ENCODE measurements around the gene CCNF.

CCNF gene

DNA sequence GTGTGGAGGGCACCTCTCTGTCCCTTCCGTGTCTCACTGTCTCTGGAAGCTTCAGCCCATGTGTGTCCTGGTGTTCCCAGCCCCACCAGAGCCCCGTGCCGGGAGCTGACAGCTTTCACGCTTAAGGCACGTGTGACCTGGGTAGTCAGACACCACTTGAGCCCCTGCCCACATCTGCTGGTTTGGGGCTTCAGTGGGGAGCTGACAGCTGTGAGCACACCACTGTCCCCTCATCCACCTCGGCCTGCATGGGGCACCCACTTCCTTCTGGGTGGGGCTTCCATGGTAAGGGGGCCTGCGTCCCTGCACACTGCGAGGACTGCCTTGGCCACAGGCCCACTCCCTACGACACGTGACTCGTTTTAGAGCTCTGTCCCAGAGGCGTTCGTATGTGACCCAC, 28.0 kb downstream of the CCNF start:
- no peak for DNase-seq (ENCODE audit: low read depth in 2 of 2)

DNA sequence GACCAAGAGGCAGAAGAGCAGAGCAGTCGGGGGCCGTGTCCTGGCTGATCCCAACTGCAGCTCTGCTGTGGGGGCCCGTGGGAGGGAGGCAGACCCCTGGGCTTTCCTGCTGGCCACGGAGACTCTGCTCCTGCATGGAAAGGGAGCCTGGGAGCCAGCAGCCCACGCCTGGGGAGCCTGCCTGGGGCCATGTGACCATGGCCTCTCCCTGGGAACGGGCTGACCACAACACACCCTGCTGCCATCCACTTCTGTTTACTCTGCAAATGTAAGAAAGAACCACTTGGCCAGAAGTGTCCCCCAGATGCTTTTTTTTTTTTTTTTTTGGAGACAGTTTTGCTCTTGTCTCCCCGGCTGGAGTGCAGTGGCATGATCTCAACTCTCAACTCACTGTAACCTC, 28.7 kb downstream of the CCNF start:
- no peak for DNase-seq (ENCODE audit: low read depth in 2 of 2)

DNA sequence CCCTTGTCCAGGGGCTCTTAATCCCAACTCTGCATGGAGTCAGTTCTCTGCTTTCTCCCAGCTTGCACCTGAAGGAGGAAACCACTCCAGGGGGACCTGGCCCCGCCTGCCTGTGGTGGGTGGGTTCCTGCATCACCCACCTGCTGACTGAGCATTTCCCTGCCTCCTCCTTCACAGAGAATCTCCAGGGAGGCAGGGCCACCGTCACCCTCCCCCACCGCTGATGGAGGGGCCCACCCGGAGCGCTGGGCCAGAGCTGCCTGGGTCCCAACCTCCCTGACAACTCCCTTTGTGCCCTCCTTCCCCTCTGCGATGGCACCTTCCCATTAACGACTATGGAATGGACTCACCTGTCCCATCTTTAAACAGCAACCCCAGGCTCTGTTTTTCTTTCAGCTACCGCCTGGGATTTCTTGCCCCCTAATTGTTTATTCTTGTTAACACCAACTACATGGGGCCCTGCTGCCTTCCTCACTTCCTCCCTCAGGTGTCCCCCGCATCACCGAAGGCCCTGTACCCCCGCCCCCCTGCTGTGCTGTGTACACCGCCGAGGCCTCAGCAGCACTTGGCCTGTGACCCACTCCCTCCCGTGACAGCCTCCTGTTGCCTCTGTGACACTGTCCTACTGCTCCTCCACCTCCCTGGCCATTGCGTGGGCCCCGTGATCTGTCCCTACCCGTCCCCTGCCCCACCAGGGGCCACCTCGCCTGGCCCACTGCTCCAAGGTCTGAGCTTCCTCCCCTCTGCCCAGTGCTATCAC, 29.8 kb downstream of the CCNF start:
- DNase-seq (ENCODE audit: low read depth in 2 of 2), result no peak

DNA sequence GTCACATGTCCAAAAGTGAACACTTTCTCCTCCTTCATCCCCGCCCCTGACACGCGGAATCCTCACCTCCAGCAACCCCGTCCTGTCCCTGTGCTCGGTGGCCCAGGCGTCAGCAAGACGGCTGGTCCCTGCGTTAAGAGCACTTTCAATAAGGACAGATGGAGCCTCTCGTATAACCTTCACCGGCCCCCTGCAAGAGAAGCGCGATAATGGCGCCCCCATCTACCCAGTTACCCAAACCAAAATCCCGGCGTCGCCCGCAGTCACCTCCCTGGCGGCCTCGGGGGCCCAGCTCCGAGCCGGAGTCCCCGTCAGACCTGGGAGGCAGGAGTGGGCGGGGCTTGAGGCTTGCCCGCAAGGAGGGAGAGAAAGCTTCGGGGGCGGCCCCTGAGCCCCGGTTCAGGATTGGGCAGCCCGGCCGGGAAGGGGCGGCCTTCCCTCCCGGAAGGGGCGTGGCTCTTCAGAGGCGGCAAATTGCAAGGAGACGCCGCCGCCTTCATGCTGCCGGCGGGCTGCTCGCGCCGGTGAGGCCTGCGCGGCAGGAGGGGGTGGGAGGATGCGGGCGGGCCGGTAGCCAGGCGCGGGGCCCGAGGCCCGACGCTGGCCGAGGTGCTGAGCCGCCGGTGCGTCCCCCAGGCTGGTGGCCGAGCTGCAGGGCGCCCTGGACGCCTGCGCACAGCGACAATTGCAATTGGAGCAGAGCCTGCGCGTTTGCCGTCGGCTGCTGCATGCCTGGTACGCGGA, 30.6 kb downstream of the CCNF start, which contains the start of gene TEDC2:
TEDC2 (plus strand) TSS at position 463 of the 744 bp plus-strand sequence; CDS start at position 499, 36 bp downstream.
- DNase-seq (ENCODE audit: low read depth in 2 of 2), result peak; percentile 91 to 96

GRCh38 chr16:2460391-2460713, 31.1 kb downstream of the CCNF start:
- DNase-seq (ENCODE audit: low read depth in 2 of 2), result no peak

- DNase-seq (ENCODE audit: low read depth in 2 of 2), result no peak
Observed at GRCh38 chr16:2460916-2461315, 31.7 kb downstream of the CCNF start.

DNA sequence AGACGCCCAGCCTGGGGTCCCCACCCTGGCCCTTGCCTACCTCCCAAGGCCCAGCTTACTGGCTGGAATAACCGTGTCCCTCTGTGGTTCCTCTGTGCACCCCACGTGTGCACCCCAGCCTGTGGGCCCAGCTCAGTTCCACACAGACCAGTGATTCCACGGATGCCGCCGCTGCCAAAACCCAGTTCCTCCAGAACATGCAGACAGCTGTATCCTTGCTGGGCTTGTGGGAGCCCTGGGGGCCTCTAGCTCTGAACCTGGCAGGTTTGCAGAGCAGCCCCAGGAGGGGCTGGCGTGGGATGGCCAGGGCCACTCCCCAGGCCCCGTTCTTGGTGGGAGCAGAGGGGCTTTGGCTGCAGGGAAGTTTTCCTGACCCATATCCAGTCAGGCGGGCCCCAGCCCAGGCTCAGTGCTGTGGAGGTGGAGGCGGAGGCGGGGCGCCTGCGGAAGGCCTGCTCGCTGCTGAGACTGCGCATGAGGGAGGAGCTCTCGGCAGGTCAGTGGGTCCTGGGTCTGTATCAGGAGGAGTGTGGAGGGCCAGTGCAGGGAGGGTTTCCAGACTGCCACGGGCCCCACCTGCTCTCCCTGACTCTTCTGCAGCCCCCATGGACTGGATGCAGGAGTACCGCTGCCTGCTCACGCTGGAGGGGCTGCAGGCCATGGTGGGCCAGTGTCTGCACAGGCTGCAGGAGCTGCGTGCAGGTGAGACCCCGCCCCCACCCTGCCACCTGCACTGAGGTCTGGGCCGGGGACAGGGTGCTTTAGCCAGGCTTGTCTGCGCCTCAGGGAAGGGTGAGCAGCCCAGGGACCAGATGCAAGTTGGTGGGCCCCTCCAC, 33.0 kb downstream of the CCNF start:
- DNase-seq (ENCODE audit: low read depth in 2 of 2), result no peak

GRCh38 chr16:2464333-2464732, 35.1 kb downstream of the CCNF start:
- no peak for DNase-seq (ENCODE audit: low read depth in 2 of 2)

DNA sequence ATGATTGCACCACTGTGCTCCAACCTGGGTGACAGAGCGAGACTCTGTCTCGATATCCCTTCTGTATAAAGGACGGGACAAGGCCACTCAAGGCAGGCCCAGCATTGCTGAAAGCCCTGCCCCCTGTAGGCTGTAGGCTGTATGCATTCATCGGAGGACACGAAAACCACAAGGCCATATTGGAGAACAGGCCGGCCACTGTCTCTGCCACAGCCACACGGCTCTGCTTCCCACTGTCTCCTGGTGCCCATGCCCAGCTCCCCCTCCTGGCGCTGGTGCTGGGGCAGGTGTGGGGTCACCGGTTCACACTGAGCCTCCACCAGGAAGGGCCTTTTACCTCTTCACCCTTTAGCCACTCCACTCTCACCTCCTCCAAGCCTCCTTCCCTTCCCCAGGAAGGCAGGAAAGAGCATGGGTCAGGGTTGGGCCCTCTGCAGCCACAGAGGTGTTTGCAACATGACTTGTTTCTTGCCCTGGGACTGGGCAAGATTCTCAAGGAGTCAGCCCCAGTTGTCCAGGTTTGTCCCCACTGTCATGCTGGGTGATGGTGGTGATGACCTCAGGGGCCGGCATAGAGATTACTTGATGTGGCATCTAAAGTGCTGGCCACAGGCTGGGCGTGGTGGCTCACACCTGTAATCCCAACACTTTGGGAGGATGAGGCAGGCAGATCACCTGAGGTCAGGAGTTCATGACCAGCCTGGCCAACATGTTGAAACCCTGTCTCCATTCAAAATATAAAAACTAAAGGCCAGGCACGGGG, 36.6 kb downstream of the CCNF start:
- no peak for DNase-seq (ENCODE audit: low read depth in 2 of 2)

DNA sequence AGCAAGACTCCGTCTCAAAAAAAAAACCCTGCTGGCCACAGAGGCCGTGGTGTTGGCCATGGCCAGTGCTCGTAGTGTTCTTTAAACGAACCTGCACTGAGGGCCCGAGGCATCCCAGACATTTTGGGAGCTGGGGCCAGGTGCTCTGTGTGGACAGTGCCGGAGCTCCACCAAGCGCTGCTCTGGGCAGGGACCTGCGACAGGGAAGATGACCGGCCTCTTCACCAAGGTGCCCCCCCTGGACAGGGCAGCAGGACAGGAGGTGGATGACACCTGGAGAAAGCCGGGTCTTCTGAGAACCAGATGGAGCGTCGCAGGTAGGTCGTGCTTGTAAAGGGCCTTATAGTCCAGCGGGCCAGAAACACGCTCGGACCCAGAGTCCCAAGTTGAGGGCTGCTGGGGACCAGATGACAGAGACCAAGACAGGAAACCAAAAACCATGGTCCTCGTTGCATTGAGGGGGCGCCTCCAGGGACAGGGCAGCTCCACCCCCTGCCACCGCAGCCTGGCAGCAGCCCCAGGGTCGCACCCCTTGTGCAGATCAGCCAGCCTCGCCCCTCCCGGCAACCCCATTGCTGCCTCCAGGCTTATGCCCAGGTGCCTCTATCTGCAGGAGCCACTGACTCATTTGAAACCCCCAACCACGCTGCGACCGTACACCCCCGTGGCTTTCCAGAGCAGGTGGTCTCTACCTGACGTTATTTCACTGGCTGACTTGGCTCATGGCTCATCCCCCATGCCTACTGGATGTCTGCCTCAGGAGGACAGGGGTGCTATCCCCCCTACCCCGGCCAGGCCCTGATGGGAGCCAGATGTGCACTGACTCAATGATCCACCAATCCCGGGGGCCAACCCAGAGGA, 37.6 kb downstream of the CCNF start:
- DNase-seq (ENCODE audit: low read depth in 2 of 2), result no peak

DNA sequence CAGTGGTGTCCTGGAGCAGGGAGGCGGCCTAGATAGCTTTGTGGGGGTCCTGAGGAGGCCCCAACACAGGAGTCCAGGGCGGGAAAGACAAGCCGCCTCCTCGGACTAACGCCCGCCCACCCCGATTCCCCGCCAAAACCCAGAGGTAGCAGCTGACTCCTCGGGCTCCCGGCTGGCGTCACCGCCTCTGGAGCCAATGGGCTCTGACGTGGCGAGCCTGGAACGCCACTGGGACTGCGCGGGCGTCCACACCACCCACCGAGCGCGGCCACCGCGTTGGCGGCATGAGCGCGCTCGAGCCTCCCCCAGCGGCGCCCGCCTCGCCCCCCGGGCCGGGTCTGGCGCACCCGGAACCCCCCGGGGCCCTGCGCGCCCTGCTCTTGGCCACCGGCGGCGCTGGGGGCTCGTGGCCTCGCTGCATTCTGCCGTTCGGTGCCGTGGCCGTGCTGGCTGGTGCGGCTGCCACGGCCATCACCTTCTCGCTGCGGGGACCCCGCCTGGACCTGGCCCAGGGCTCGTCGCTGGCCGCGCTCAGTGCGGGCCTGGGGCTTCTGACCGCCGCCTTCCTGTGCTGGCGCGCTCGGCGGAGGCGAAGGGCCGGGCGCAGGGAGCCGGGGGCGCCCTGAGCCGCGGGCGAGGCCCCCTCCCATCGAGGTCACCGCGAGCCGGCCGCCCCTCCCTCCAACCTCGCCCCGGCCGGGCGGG, 38.4 kb downstream of the CCNF start:
- no peak for DNase-seq (ENCODE audit: low read depth in 2 of 2)

DNA sequence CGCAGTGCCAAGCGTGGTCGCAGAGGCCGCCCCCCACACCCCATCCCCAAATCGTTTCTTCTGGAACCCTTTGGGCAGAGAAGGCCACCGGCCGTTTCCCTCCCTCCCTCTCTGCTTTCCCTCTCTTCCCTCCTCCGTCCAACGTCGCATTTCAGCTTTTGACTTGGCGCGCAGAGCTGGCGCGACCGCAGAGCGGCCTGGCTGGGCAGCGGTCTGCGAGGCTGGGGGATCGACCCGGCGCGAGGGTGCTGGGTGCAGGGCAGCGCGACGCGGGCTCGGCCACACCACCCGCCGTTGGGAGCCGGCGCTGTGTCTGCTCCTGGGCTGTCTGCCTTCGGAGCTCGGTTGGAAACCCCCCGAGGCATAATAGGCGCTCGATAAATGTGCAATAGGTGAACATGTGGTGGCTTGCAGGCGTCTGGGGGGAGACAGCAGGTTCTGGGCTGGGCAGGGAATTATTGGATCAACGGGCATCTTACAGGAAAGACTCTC, 39.0 kb downstream of the CCNF start:
- no peak for DNase-seq (ENCODE audit: low read depth in 2 of 2)

GRCh38 chr16:2468725-2469398, 39.6 kb downstream of the CCNF start:
- no peak for DNase-seq (ENCODE audit: low read depth in 2 of 2)

GRCh38 chr16:2469399-2470233, 40.4 kb downstream of the CCNF start:
- no peak for DNase-seq (ENCODE audit: low read depth in 2 of 2)

- DNase-seq (ENCODE audit: low read depth in 2 of 2), result no peak
Observed at GRCh38 chr16:2470234-2470601, 41.0 kb downstream of the CCNF start.

DNA sequence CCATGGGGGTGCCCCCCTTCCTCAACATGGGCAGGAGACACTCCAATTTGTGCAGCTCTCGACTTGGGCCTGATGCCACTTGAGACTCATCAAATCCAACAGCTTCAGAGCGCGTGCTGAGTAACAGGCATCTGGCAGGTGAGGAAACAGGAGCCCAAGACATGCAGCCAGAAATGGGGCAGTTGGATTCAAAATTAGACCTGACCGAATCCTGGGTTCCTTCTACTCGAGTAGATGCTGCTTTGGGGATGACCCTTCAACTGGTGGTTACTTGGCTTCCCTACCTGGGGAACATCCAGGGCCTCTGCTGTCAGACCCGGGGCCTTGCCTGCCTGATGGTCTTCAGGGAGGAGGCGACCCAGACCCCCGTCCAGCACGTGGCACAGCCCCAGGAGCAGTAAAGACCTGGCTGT, 41.4 kb downstream of the CCNF start:
- DNase-seq (ENCODE audit: low read depth in 2 of 2), result no peak

GRCh38 chr16:2471016-2471652, 41.9 kb downstream of the CCNF start, which contains the start of gene NTN3:
Gene NTN3 (plus strand): TSS chr16:2471297. CDS start chr16:2471702, 405 bp downstream.
- DNase-seq (ENCODE audit: low read depth in 2 of 2), result no peak
